Measurements from ENCODE around the gene FAM185A.

FAM185A gene

DNA sequence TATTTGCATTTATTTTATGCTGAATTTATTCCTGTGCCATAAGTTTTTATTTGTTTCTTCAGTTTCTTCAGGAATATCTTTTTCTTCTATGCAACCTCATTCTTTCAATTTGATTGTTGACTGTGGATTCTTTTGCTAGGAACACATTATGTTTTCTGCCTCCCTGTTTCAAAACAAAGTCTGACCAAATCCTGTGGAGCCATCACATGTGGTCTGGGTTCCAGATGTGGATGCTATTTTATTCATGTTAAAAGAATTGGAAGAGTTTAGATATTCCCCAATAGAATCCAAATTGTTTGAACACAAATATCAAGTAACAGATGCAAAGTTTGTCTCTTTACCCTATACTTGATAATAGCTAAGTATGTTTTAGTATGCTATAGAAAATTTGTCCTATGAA is 107.2 kb downstream of the FAM185A start:
- TF ChIP-seq CTCF (IDR thresholded peaks at IDR 0.05; ENCODE audit: borderline replicate concordance, control extremely low read depth, extremely low read depth, insufficient read depth, missing control alignments), result no peak
- no peak for DNase-seq (ENCODE audit: low spot score)
- in situ Hi-C loops (cut with MboI; ENCODE audit: low sequenced_read_pairs, unreplicated experiment), result no loop called here
